ENCODE measurements around the gene TSPAN12.

The TSPAN12 gene

GRCh38 chr7:120738816-120739215 is 119.1 kb downstream of the TSPAN12 start:
- DNase-seq: no peak

All from CD4-positive, alpha-beta T cell treated with Interleukin-10 for 1 hour (primary cell).